Activated CD8-positive, alpha-beta memory T cell treated with anti-CD3 and anti-CD28 coated beads, Interleukin-2, amount 50 U/mL, for 1 hour (primary cell): Measurements from ENCODE around the gene ATP8B3.

Source experiments
- DNase-seq: peaks from one replicate; pipeline ENCODE4 v3.0.0-alpha.2; 2020; ENCODE audit errors: extremely low read depth

The ATP8B3 gene

DNA sequence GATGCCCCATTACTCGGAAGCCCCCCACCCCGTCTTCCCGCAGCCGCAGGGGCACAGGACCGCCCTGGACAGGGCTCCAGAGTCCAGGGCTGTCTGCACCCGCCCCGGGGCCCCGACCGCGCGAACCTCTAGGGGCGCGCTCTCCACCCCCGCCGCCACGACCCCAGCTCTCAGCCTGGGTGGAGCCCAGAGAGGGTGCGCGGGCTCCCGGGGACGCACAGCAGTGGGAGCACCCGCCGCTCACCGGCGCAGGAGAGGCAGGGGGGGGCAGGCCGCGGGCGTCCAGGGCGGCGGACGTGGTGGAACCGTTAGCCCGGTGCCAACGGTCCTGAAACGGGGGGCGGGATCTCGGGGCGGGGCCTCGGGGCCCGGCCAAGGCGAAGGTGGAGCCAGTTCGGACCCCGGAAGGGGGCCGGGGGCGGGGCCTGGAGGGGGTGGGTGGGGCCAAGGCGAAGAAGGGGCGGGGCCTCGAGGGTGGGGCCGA lies at the start of gene ATP8B3:
TSS of gene ATP8B3 (minus strand) at position 335 of the 484 bp plus-strand sequence. CDS start 540 bp downstream, outside the sequence.
- no peak for DNase-seq

DNA sequence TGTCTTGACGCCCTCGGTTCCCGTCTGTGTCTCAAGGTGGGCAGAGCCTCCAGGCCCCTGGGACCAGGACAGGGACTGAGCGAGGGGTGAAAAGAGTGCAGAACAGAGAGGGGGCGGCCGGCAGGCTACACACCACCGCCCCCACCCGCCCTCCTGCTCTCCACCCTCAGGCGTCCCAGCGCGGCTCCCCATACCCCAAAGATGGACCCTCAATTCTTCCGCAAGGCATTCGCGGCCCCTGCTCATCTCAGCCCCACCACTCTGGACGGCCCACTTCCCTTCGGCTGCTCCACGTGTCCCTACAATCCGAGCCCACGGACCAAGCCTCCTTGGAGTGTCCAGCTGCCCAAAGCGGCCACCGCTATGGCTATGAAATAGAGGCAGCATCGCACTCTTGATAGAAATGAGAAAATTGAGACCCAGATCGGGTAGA lies 49.5 kb upstream of the ATP8B3 start:
- no peak for DNase-seq

DNA sequence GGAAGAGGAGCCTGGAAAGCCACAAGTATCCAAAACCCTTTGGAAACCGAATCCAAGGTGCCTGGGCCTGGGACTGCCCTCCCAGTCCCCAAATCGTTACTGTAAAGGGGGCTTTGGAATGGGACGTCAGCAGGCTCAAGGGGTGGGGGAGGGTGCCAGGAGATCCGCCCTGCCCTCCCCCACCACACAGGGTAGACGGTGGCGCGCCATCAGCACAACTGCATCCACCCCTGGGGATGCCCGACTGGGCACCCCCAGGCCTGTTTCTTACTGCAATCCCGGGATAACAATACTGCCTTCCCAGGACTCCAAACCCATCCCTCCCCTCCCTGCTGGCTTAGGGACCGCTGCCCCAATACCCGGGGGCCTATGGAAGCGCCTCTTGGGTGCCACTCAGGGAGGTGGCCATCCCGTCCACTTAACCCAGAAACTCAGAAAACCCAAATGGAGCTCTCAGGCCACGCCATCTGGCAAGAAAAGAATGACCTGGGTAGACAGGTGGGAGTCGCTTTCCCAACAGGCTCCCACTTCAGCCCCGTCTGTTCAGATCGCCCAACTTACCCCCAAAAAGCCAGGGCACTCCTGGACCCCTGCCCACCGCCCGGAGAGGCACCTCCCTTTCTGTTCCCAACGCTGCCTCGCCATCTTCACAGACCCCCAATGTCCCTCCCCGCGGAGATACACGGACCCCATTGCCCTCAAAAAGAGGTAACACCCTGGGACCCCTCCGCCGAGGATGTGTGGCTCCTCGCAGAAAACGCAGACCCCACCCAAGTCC lies 48.9 kb upstream of the ATP8B3 start:
- DNase-seq = no peak

DNA sequence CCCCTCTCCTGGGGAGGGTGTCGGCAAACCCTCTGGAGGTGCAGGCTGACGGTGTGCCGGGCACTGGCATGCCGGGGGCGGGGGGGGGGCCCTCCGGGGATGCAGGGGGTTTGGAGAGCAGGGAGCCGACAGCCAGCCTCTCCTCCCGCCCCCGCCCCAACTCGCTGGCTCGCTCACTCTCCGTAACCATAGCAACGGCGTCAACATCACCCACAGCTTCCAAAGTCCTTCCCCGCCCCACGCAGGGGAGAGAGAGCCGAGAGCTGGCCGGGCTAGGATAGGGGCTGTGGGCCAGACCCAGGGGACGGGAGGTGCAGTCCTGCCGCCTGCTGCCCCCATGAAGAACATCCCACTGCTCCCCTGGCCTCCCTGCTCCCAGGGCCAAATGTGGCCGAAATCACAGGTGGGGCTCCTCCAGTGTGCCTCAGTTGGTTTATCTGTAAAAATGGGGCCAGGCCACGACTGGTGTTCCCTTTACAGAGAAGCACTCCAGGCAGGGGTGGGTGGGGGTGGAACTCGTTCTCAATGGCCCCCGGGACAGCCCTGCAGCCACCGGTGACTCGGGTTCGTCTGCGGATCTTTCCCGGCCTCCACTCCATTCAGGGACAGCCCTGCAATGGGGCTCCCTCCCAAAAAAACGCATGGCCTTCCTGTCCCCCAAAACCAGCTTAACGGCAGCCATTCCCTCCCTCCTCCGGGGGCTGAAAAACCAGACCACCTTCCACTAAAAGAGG lies 48.1 kb upstream of the ATP8B3 start:
- DNase-seq = no peak

DNA sequence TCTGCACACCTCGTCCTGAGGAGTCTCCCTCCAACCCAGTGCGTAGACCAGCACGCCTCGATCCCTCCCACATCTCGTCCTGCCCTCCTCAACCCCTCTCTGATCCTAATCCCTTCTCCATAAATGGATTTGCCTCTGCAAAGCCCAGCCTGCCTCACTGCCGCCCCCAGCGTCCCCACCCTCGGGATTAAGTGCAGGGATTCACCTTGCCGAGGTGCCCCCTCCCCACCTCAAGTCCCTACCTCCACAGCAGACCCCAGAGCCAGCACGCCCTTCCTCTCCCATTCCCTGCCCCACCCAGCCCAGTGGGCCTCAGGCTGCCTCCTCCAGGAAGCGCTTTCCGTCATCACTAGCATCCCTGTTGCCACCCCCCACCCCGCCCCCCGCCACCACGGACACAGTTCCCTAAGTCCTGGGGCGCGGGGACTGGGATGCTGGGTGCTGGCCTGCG lies 47.3 kb upstream of the ATP8B3 start:
- no peak for DNase-seq

DNA sequence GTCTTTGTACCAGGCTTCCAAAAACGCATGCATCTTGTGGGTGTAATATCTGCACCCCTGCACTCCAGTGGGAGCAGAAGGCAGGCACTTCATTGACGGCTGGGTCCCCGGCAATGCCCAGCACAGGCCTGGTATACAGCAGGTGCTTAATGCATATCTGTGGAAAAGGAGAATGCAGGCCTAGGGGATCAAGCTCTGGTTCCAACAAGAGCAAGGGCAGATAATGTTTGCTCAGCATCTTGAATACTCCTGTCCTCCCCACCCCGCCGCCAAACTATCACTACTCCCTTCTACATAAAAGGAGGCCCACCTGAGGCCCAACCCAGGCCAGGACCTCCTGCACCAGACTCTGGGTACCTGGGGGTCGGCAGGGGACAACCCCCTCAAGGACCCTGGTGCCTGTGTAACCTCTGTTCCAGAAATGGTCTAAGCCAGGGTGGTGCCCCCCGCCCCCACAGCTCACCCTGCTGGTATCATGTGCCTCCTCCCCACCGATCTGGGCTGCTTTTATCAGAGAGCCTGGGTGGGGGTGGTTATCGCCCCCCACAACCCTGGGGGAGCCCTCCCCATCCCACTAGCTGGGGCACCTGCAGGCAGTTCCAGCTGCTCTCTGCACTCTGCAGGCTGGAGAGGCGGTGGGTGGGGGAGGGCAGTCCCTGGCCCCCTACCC lies 46.5 kb upstream of the ATP8B3 start:
- no peak for DNase-seq

DNA sequence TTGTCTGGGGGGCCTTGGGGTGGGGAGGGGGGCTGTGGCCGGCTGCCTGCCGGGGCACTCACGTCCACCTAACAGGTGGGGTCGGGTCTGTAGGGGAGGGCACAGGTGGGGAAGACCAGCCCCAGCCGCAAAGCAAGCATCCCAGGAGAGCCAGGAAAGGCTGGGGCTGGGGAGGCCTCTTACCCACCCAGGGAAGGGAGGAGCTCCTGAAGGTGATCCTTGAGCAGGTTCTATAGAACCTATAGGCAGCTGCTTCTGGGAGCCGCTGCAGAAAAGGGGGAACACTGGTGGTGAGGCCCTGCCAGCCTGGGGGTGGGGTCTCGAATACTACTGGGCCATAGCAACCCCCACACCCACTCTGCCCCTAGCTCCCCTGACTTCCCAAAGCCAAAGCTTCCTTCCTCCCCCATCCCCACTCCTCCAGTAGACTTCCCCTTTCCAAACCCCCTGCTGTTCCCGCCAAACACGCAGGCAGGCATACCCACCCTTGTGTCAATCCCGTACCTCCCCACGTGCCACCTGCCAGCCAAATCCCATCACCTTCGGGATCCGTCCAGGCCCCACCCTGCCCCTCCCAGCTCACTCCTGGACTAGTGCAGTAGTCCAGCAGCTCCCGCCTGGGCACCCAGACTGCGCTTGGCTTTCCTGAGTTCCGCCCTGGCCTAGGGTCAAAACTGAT lies 45.7 kb upstream of the ATP8B3 start:
- DNase-seq = no peak

GRCh38 chr19:1856698-1857603 lies 44.9 kb upstream of the ATP8B3 start:
- no peak for DNase-seq

GRCh38 chr19:1856345-1856697 lies 44.2 kb upstream of the ATP8B3 start:
- DNase-seq = no peak

- no peak for DNase-seq
Measured at GRCh38 chr19:1855828-1856255, 43.8 kb upstream of the ATP8B3 start.

DNA sequence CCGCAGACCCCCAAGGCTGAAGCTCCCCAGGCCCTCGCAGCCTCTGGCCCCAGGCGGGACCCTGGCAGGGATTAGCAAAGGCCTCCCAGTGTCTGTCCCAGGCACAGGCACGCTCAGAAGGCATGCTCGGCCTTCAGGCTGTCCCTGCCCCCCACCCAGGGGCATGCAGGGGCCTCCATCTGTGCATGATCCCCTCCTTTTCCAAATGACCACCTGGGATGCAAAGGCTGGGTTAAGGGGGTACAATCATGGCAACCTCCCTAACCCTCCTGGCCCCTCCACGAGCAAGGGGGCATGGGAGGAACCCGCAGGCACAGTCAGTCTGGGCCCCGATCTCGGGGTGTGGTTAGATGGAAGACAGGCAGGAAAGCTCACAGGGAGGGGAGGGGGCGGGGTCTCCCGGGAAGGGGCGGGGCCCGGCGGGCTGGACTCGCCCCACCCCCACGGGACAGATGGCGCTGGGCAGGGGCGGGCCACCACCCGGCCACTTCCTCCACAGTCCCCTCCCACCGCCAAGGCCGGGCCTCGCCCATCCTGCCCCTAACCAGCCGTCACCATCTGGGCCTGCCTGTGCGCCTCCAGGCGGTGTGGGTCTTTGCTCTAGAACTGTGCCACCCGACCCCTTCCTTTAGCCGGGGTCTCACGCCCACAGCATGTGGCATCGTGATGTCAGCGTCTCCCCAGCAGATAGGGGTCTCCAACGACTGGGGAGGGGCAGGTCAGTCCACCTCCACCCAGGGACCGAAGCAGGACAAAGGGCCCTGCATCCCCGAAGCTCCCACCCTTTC lies 43.2 kb upstream of the ATP8B3 start:
- DNase-seq = no peak

DNA sequence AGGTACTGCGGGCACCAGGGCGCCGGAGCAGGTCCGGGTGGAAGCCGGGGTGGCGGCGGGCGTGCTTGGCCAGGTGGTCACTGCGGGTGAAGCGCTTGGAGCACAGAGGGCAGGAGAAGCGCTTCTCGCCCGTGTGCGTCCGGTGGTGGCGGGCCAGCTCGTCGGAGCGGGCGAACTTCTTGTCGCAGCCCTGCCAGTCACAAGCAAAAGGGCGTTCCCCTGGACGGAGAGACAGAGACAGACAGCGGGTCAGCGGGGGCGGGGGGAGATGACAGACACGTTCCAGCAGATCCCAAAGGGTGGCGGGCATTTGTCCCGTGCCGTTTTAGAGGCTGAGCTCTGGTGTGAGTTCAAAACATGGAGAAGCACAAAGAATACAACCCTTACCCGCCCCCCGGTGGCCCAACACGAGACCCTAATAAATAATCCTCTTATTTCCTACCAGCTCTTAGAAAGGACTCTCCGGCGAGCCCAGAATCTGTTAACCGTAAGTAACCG lies 42.5 kb upstream of the ATP8B3 start:
- no peak for DNase-seq

DNA sequence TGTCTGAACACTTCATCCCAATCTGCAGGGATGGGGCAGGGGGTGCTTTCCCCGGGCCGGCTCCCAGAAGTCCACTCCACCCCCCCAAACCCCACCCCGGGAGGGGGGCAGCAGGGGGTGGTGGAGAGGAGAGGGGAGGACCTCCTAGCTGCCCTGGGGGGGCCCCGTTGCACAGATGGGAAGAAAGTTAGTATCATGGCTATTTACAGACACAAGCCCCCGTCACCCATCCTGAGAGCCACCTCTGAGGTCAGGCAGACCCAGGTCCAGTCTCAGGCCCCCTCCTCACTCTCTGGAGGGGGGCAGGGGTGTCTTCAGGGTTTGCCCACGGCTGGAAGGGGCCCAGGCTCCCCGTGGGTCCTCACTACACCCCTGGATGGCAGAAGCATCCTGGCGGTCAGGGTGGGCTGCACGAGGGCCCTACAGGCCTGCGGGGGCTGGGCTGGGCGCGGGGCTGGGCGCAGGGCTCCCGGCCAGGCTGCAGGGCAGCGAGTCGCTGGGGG lies 42.0 kb upstream of the ATP8B3 start:
- DNase-seq = no peak

DNA sequence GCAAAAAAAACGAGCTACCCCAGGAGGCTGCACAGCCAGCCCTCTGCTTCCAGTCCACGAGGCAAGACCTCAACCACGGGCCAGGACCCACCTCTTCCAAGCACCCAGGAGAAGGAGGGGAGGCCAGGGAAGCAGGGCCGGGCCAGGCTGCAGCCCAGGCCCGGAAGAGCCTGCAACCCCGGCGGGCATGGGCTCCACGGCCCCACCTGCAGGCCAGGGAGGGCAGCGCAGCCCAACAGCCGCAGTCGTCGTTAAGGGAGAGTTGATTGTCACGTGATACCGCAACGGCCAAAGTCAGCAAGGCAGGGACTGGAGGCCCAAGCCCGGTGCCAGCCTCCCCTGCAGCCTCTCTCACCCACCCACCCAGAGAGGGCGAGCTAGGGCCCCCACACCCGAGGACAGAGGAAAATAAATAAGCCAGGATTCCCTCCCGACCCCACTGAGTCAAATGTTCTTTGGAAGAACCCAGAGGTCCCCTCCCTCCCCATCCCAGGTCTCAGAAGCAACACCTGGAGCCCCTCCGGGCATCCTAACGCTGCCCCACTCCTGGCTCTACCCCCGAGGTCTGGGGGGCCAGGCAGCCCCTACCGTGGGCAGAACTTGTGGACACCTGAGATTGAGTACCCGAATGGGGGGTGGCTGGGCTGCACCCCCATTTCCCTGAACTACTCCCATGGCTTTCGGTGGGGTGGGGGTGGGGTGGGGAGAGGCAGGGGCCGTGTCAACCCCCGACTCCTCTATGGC lies 41.4 kb upstream of the ATP8B3 start:
- no peak for DNase-seq

DNA sequence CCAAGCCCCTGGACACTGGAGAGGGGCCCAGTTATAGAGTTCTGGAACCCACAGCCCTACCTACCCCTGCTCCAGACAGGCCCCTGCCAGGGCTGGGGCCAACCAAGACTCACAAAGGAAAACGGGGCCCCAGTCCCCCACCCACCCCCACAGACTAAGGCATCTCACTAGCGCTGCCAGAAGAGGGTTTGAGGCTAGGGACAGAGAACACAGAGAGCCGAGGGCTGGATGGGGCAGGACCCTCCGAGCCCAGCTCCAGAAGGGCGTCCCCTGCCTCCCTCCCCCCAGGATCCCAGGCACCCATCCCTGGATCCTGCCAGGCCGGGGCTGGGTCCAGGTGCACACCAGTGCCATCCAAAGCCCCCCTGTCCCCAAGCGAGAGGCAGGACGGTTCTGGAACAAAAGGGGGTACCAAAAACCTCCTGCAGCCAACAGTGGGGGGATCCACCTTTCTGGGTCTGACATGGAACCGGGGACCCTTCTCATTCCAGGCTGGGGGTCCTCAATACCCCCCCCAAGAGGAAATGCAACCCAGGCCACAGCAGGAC lies 40.6 kb upstream of the ATP8B3 start:
- no peak for DNase-seq

- DNase-seq = no peak
Measured at GRCh38 chr19:1851654-1852580, 39.8 kb upstream of the ATP8B3 start.
